ENCODE measurements around the gene TRAPPC1.
A peak's percentile ranks its signal among the peaks of the same experiment; 100 is the strongest.

DNA sequence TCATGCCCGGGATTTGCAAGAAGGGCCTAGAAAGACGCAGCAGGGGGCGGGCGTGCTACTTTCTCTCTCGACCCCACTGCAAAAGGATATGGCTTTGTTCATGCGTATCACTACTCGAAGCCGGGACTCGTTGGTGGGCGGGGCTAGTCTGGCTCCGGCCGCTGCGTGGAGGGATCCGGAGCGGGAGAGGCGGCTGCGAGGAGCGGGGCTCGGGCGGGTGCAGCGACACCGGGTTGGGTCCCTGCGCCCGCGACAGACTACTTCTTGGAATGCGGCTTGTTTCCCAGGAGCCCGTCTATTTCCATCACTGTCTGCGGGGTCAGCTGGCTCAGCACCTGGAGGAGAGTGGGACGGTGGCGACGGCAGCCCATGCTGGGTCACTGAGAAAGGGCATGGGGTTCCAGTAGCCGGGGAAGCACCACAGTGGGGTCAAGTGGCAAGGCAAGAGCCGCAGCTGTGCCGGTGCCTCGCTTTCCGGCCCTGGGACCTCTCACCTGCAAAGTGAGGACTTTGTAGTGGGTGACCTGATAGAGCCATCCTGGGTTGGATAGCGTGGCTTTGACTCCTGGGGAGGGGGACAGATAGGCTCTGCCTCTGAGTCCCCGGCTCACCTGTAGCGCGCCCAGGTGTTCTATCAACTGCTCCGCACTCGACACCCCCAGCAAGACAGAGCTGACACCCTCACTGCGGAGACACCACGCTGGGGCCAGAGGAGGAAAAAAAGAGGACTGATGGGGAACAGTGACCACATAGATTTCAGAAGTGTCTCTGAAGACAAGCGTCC lies 8.7 kb downstream of the TRAPPC1 start:
- TF ChIP-seq, protein P1, sequence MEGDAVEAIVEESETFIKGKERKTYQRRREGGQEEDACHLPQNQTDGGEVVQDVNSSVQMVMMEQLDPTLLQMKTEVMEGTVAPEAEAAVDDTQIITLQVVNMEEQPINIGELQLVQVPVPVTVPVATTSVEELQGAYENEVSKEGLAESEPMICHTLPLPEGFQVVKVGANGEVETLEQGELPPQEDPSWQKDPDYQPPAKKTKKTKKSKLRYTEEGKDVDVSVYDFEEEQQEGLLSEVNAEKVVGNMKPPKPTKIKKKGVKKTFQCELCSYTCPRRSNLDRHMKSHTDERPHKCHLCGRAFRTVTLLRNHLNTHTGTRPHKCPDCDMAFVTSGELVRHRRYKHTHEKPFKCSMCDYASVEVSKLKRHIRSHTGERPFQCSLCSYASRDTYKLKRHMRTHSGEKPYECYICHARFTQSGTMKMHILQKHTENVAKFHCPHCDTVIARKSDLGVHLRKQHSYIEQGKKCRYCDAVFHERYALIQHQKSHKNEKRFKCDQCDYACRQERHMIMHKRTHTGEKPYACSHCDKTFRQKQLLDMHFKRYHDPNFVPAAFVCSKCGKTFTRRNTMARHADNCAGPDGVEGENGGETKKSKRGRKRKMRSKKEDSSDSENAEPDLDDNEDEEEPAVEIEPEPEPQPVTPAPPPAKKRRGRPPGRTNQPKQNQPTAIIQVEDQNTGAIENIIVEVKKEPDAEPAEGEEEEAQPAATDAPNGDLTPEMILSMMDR (IDR thresholded peaks at IDR 0.05): no peak
- TF ChIP-seq POLR2A (IDR thresholded peaks at IDR 0.05): peak in 2 of 4 donors; percentile 50 to 59

All from stomach (tissue), 4 donors.